ENCODE data around the gene FNDC1. TPM values are rescaled to one million over a fixed set of nuclear protein-coding genes. Genes with fewer than 3 reads are reported as not detected.

FNDC1 gene
- total RNA-seq, 1 donor from 2014 or later, result not detected

DNA sequence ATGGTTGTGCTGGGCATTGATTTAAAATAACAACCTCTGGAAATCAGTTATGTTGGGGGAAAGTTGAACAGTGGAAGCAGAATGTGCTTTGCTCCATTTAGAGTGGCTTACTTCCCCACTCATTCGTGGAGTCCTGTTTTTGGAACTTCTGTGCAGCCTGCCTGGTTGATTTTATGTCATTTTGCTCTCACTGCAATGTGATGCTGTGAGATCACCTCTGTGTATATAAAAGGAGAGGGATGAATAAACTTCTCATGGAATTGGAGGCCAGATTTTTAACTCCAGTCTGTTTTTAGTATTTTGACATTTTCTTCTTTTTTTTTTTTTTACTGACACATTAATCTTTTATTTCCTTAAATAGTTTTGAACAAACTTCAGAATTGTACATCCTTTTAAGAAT lies 139.0 kb downstream of the FNDC1 start:
- H3K27me3 Mint-ChIP-seq (ENCODE audit: insufficient read depth, low read depth), result peaks cover 2% of the 10 kb centered on the region
- no peak overlapping the region for H3K27ac Mint-ChIP-seq
- no peak overlapping the region for H3K4me3 ChIP-seq
- H3K27me3 ChIP-seq, result no peaks in the 10 kb centered on the region
- no peak overlapping the region for H3K4me3 Mint-ChIP-seq
- H3K79me2 ChIP-seq (ENCODE audit: low read depth), result no peaks in the 10 kb centered on the region
- H4K20me1 ChIP-seq (ENCODE audit: low read depth), result no peaks in the 10 kb centered on the region
- H3K4me1 Mint-ChIP-seq, result peaks cover 2% of the 10 kb centered on the region
- H2AFZ ChIP-seq (replicated peaks), result no peak overlapping the region
- H3K9me3 ChIP-seq (ENCODE audit: low read depth), result no peaks in the 10 kb centered on the region
- no peaks in the 10 kb centered on the region for H3K9me3 Mint-ChIP-seq
- no peaks in the 10 kb centered on the region for H3K36me3 ChIP-seq
- no peaks in the 10 kb centered on the region for H3F3A ChIP-seq (ENCODE audit: low read depth)
- no peak overlapping the region for H3K4me2 ChIP-seq
- no peaks in the 10 kb centered on the region for H3K36me3 Mint-ChIP-seq
- TF ChIP-seq, protein P1, sequence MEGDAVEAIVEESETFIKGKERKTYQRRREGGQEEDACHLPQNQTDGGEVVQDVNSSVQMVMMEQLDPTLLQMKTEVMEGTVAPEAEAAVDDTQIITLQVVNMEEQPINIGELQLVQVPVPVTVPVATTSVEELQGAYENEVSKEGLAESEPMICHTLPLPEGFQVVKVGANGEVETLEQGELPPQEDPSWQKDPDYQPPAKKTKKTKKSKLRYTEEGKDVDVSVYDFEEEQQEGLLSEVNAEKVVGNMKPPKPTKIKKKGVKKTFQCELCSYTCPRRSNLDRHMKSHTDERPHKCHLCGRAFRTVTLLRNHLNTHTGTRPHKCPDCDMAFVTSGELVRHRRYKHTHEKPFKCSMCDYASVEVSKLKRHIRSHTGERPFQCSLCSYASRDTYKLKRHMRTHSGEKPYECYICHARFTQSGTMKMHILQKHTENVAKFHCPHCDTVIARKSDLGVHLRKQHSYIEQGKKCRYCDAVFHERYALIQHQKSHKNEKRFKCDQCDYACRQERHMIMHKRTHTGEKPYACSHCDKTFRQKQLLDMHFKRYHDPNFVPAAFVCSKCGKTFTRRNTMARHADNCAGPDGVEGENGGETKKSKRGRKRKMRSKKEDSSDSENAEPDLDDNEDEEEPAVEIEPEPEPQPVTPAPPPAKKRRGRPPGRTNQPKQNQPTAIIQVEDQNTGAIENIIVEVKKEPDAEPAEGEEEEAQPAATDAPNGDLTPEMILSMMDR (IDR thresholded peaks at IDR 0.05), result no peak
- TF ChIP-seq EZH2 (IDR thresholded peaks at IDR 0.05) (no peak), EZH2phosphoT487 (IDR thresholded peaks at IDR 0.05) (no peak)
- DNase-seq (ENCODE audit: low spot score), result no peak
- H3K27ac ChIP-seq, result no peak overlapping the region
- H3K4me1 ChIP-seq, result no peaks in the 10 kb centered on the region
- no peak overlapping the region for H3K9ac ChIP-seq

DNA sequence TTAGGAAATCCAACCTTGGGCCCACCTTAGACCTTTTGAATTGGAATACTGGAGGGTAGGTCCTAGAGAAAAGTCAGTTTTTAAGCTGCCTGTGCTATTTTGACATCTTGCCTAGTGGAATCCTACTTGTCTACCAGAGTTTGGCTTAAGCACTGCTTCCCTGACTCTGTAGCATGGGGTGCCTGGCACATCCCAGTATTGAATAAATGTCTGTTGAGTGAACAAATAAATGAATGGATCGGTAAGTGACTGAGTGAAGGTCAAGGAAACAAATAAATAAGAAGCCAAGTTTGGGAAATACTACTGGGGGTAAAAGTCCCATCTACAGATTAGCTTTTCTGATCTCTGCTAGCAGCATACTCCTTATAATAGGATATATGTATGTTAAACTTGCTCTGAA lies 140.5 kb downstream of the FNDC1 start:
- no peaks in the 10 kb centered on the region for H3K36me3 ChIP-seq
- H4K20me1 ChIP-seq (ENCODE audit: low read depth), result no peaks in the 10 kb centered on the region
- H3K4me1 ChIP-seq, result no peaks in the 10 kb centered on the region
- no peaks in the 10 kb centered on the region for H3K79me2 ChIP-seq (ENCODE audit: low read depth)
- no peak overlapping the region for H3K9ac ChIP-seq
- Mint-ChIP-seq H3K27me3 (ENCODE audit: insufficient read depth, low read depth) (peaks cover 2% of the 10 kb centered on the region), H3K4me3 (no peak overlapping the region), H3K9me3 (no peaks in the 10 kb centered on the region), H3K4me1 (no peaks in the 10 kb centered on the region), H3K36me3 (no peaks in the 10 kb centered on the region), H3K27ac (no peak overlapping the region)
- no peak overlapping the region for H3K27ac ChIP-seq
- H3K4me2 ChIP-seq, result no peak overlapping the region
- no peak for TF ChIP-seq EZH2 (IDR thresholded peaks at IDR 0.05)
- TF ChIP-seq EZH2phosphoT487 (IDR thresholded peaks at IDR 0.05), result no peak
- TF ChIP-seq, protein P1 (IDR thresholded peaks at IDR 0.05), result no peak
- no peak overlapping the region for H3K4me3 ChIP-seq
- H3F3A ChIP-seq (ENCODE audit: low read depth), result no peaks in the 10 kb centered on the region
- H2AFZ ChIP-seq (replicated peaks), result no peak overlapping the region
- H3K9me3 ChIP-seq (ENCODE audit: low read depth), result no peaks in the 10 kb centered on the region
- DNase-seq (ENCODE audit: low spot score), result no peak
- H3K27me3 ChIP-seq, result no peaks in the 10 kb centered on the region

DNA sequence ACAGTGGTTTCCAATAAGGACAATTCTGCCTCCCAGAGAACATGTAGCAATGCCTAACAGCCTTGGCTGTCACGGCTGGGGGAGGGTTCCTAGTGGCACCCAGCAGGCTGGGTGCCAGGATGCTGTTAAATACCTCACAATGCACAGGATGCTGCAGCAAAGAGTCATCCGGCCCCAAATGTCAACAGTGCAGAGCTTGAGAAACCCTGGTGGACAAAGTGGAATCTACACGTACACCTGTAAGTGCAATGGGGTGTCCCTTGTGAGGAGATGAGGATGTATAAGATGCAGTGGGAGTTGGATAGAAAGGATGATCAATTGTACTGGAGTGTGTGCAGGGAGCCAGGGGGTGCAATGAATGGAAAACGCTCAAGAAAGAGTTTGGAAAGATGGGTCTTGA lies 142.4 kb downstream of the FNDC1 start:
- peak; percentile 8 for DNase-seq (ENCODE audit: low spot score)
- TF ChIP-seq, protein P1 (IDR thresholded peaks at IDR 0.05), result peak; percentile 28
- TF ChIP-seq EZH2 (IDR thresholded peaks at IDR 0.05), result no peak
- Histone ChIP-seq H3K9me3 (ENCODE audit: low read depth) (no peaks in the 10 kb centered on the region), H3K4me1 (no peaks in the 10 kb centered on the region), H4K20me1 (ENCODE audit: low read depth) (no peaks in the 10 kb centered on the region), H3K4me2 (no peak overlapping the region), H3K79me2 (ENCODE audit: low read depth) (no peaks in the 10 kb centered on the region), H3K9ac (no peak overlapping the region), H3K27ac (no peak overlapping the region), H3K27me3 (no peaks in the 10 kb centered on the region), H3F3A (ENCODE audit: low read depth) (no peaks in the 10 kb centered on the region), H3K36me3 (no peaks in the 10 kb centered on the region), H3K4me3 (no peak overlapping the region), H2AFZ (replicated peaks) (no peak overlapping the region)
- Mint-ChIP-seq H3K27ac (no peak overlapping the region), H3K9me3 (no peaks in the 10 kb centered on the region), H3K27me3 (ENCODE audit: insufficient read depth, low read depth) (peaks cover 2% of the 10 kb centered on the region), H3K4me3 (no peak overlapping the region), H3K36me3 (no peaks in the 10 kb centered on the region), H3K4me1 (no peaks in the 10 kb centered on the region)

All from neural progenitor cell (in vitro differentiated cells).